ENCODE data around the gene GRIP2.

DNA sequence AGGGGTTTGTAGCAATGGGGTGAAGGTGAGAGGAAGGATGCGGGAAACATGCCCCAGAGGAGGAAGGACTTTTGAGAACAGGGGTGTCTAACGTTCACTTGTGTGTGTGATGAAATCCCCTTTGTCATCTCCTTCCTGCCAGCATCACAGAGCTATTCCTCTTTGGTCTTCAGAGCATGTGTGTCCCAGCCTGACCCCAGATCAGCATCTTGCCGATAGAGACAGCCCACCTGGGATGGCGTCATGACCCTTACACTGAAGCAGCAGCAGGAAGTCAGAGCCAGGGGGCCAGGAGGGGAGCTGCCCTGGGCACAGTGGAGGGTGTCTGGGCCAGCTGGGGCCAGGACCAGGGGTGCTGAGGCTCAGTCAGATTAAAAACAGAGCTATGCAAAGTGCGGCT is 29.9 kb upstream of the GRIP2 start:
- TF ChIP-seq ZNF274 (IDR thresholded peaks at IDR 0.05; ENCODE audit: low read depth, low read length) (no peak), SUZ12 (IDR thresholded peaks at IDR 0.05; ENCODE audit: extremely low read depth, insufficient read depth, insufficient read length) (no peak)
